ES-I3 (cell line): ENCODE measurements around the gene TMEM205.
"Not testable (repeated sequence)": the region's sequence is repeated elsewhere in the genome, so short reads cannot be mapped to it uniquely, and the experiment has no call there.

Experiments
- H3K36me3 ChIP-seq: 2 replicates; pipeline ENCODE4 v1.6.1; 2013; ENCODE audit warnings: mild to moderate bottlenecking, low read length, control low read depth, moderate library complexity; ENCODE audit not compliant: insufficient read depth
- H3K4me1 ChIP-seq: 2 replicates; pipeline ENCODE4 v1.6.1; 2013; ENCODE audit warnings: mild to moderate bottlenecking, control low read depth, low read length; ENCODE audit not compliant: insufficient read depth
- H3K9ac ChIP-seq: 2 replicates; pipeline ENCODE4 v1.6.1; 2013; ENCODE audit warnings: low read depth, mild to moderate bottlenecking, low read length, moderate library complexity
- H3K9me3 ChIP-seq: 2 replicates; pipeline ENCODE4 v1.6.1; 2013; ENCODE audit warnings: mild to moderate bottlenecking, low read length, moderate library complexity; ENCODE audit not compliant: control insufficient read depth, insufficient read depth

TMEM205 gene

GRCh38 chr19:11346104-11346940 lies at the start of gene TMEM205, which contains the start of gene CCDC159:
Gene TMEM205 (minus strand): TSS chr19:11346268. CDS start chr19:11345619, 649 bp downstream.
Gene CCDC159 (plus strand): TSS chr19:11346519. CDS start chr19:11346607, 88 bp downstream.
- peak within 1 kb of the TSS; percentile 70 for H3K9ac ChIP-seq
- no peaks in the 10 kb centered on the region for H3K4me1 ChIP-seq
- H3K9me3 ChIP-seq, result no peaks in the 10 kb centered on the region
- peaks cover 4% of the 10 kb centered on the region; the same call in 1 of the 2 replicates for H3K36me3 ChIP-seq

DNA sequence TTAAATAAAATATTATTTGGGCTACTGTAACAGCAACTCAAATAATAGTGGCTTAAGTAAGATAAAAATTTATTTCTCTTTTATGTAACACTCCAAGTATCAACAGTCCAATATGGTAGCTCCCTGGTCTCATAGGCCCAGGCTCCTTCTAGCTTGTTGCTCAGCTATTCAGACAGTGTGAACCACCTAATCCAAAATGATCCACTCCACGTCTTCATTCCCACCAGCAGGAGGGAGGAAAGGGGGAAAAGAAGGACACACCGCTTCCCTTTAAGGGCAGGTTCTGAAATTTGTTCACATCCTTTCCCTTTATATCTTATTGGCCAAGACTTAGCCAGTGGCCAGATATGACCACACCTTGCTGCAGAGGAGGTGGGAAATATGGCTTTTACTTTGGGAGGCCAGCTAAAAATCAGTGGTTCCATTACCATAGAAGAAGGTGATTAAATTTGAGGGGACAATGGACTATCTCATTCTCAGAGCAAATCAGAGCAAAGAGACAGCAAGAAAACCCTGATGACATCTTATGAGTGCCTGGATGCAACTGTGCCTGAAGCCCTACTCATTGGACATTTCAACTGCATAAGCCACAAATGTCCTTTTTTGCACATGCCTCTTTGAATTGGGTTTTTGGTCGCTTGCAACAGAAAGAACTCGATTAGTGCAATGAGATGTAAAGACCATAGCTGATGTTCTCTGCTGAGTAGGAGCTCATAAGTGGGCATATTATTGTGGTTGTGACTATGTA lies 45.0 kb upstream of the TMEM205 start:
- H3K9ac ChIP-seq, result no peak overlapping the region
- no peaks in the 10 kb centered on the region; the same call in 1 of the 2 replicates for H3K4me1 ChIP-seq
- no peaks in the 10 kb centered on the region for H3K9me3 ChIP-seq
- no peaks in the 10 kb centered on the region for H3K36me3 ChIP-seq

DNA sequence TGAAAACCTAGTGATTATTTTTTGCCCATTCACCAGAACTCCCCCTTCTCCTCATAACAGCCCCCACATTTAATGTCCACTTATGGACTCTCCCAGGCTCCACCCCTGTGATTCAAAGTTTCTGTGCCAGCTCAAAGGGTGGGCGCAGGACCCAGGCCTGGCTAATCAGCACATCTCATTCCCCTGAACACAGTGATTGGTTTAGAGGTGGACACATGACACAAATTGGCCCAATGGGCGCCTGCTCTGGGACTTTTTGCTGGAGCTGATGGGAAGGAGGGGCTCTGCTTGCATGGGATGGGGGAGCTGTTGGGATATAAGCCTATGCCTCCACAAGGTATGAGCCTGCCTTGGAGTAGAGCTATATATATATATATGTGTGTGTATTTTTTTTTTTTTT lies 44.3 kb upstream of the TMEM205 start:
- Histone ChIP-seq H3K36me3 (no peaks in the 10 kb centered on the region), H3K9me3 (no peaks in the 10 kb centered on the region), H3K4me1 (no peaks in the 10 kb centered on the region; the same call in 1 of the 2 replicates), H3K9ac (no peak overlapping the region)

- H3K9me3 ChIP-seq, result no peaks in the 10 kb centered on the region
- H3K4me1 ChIP-seq, result no peaks in the 10 kb centered on the region
- no peak overlapping the region for H3K9ac ChIP-seq
- H3K36me3 ChIP-seq, result no peaks in the 10 kb centered on the region
Measured at GRCh38 chr19:11387162-11388034, 41.3 kb upstream of the TMEM205 start.

DNA sequence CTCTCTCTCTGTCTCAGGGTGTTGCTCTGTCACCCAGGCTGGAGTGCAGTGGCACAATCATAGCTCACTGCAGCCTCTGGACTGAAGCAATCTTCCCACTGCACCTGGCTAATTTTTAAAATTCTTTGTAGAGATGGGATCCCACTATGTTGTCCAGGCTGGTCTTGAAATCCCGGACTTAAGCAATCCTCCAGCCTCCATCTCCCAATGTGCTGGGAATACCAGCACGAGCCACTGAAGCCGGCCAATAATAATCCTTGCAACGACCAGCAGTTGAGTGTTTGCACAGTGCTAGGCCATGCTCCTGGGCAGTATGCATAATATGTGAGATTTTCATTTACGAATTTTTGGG lies 38.7 kb upstream of the TMEM205 start:
- peak overlapping the region; percentile 72; the same call in 1 of the 2 replicates for H3K9ac ChIP-seq
- H3K9me3 ChIP-seq, result no peaks in the 10 kb centered on the region
- H3K36me3 ChIP-seq, result no peaks in the 10 kb centered on the region
- H3K4me1 ChIP-seq, result no peaks in the 10 kb centered on the region

GRCh38 chr19:11383706-11384048 lies 37.6 kb upstream of the TMEM205 start:
- Histone ChIP-seq H3K4me1 (no peaks in the 10 kb centered on the region), H3K9me3 (no peaks in the 10 kb centered on the region), H3K36me3 (no peaks in the 10 kb centered on the region), H3K9ac (peak overlapping the region; percentile 72)

DNA sequence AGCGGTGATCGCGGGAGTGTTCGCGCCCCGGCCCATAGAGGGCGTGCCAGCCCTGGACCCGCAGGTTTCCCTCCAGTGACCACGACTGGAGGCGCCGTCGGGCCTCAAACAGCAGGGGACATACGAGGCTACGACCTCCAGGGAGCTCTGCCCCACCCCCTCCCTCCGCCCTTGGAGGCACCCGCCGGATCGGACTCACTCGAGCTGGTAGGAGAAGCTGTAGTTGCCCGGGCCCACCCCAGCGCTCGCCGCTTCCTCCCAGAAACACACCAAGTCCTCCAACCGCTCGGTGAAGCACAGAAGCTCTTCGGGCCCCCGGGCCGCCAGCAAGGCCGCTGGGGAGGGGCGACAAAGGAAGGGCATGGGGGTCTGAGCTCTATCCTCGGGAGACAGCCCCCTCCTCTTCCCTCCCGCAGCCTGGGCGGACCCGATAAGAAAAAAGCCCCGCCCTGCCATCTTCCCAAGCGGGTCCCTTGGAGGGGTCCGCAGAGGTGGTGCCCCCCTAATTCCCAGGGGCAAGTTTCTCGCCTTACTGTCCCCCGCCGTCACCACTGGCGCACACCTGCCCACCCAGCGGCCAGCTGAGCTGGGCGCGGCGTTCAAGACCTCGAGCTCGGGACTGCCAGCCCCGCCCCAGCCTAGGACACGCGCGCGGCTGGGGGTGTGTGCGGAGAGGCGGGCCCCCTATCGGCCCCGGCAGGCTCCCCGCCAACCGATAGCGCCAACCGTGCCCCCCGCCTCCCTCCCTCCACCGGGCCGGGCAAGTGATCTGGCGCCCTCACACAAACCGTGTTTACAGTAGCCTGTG lies 37.0 kb upstream of the TMEM205 start:
- Histone ChIP-seq H3K9ac (peak overlapping the region; percentile 72), H3K9me3 (no peaks in the 10 kb centered on the region), H3K4me1 (no peaks in the 10 kb centered on the region), H3K36me3 (no peaks in the 10 kb centered on the region)

- H3K9ac ChIP-seq, result peak overlapping the region; percentile 84
- H3K36me3 ChIP-seq, result no peaks in the 10 kb centered on the region
- no peaks in the 10 kb centered on the region for H3K9me3 ChIP-seq
- no peaks in the 10 kb centered on the region; the same call in 1 of the 2 replicates for H3K4me1 ChIP-seq
Measured at GRCh38 chr19:11380653-11381537, 34.8 kb upstream of the TMEM205 start.

GRCh38 chr19:11379857-11380350 lies 33.8 kb upstream of the TMEM205 start:
- H3K36me3 ChIP-seq, result no peaks in the 10 kb centered on the region
- H3K9me3 ChIP-seq, result no peaks in the 10 kb centered on the region
- peak overlapping the region; percentile 84; the same call in 1 of the 2 replicates for H3K9ac ChIP-seq
- H3K4me1 ChIP-seq, result no peaks in the 10 kb centered on the region; the same call in 1 of the 2 replicates

DNA sequence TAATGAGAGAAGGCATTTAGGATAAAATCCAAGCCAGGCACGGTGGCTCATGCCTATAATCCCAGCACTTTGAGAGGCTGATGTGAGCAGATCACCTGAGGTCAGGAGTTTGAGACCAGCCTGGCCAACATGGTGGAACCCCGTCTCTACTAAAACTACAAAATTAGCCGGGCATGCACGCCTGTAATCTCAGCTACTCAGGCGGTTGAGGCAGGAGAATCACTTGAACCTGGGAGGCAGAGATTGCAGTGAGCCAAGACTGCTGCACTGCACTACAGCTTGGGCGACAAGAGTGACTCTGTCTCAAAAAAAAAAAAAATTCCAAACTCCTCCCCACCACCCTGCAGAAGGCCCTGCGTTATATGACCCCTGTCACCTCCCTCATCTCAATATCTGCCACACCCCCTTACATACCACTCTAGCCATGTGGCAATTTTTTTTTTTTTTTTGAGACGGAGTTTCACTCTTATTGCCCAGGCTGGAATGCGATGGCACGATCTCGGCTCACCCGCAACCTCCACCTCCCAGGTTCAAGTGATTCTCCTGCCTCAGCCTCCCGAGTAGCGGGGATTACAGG lies 33.3 kb upstream of the TMEM205 start:
- not testable (repeated sequence) for H3K9ac ChIP-seq, H3K4me1 ChIP-seq, H3K9me3 ChIP-seq, H3K36me3 ChIP-seq

DNA sequence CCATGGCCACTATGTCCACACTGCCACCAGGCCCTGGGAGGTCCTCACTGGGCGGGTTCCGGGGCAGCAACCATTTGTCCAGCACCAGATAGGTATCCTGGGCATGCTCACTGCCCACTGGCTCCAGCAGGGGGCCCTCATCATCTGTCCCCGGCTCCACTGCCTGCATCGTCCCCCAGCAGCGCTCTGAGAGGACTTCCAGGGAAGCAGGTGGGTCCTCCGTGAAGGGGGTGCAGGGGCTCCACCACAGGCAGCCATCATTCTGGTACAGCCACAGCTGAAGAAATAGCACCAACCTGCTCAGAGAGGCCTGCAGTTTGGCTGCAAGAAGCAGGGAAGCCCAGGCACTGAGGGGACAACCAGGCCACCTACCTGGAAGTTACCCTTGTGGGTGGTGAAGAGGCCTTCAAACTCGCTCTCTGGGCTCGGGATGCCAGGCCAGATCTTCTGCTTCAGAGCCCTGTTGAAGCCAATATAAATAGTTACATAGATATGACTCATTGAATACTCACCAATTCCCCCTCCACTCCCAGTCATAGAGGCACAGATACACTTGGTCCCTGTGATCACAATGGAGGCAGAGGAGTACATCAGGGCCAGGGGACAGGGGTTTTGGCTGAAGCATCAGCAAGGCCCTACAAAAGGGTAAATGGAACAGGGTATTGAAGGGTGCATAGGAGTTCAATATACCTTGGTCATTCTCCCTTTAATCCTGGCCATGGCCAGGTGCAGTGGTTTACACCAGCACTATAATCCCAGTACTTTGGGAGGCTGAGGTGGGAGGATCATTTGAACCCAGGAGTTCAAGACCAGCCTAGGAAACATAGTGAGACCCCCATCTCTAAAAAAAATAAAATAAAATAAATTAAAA lies 32.5 kb upstream of the TMEM205 start:
- no peaks in the 10 kb centered on the region for H3K9me3 ChIP-seq
- H3K36me3 ChIP-seq, result no peaks in the 10 kb centered on the region
- H3K4me1 ChIP-seq, result no peaks in the 10 kb centered on the region; the same call in 1 of the 2 replicates
- no peak overlapping the region for H3K9ac ChIP-seq

- Histone ChIP-seq H3K4me1 (no peaks in the 10 kb centered on the region; the same call in 1 of the 2 replicates), H3K9me3 (no peaks in the 10 kb centered on the region), H3K36me3 (no peaks in the 10 kb centered on the region), H3K9ac (no peak overlapping the region)
Measured at GRCh38 chr19:11377756-11378155, 31.7 kb upstream of the TMEM205 start.
